Measurements from ENCODE around the gene RPS15. TPM values are rescaled to one million over a fixed set of nuclear protein-coding genes. Genes with fewer than 3 reads are reported as not detected.

Gene RPS15
- total RNA-seq, 4 donors from 2014 or later: 1,802 to 3,909 (median 2,793) TPM

DNA sequence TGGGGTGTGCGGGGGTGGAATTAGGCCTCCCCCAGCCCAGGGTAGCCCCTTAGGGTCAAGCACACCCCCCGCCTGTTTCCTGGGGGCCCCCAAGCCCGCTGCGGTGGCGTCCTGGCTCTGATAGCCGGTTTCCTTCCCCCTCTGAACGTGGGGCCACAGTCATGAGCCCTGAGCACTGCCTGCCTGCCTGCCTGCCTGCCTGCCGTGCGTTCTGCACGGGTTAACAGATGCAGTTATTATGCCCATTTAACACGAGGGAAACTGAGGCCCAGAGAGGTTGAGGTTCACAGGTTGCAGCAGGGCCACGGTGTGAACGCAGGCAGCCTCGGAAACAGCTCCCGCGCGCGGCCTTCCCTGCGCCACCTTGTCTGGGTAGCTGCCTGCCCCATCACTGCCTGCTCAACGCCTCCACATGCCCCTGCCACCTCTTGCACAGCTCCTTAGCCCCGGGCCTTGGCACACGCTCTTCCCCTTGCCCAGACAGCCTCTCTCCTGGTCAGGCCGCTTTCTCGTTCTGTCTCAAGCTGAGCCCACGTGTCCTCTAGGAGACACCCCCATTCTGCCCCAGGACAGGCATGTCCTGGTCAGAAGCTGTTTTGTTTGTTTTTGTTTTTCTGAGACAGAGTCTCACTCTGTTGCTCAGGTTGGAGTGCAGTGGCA is 35.7 kb upstream of the RPS15 start:
- H3K27ac ChIP-seq: peak overlapping the region; percentile 28
- no peaks in the 10 kb centered on the region for H3K36me3 ChIP-seq
- DNase-seq (ENCODE audit: low spot score in 2 of 2): no peak
- H3K4me3 ChIP-seq: no peak overlapping the region
- H3K4me1 ChIP-seq: peaks cover 53% of the 10 kb centered on the region
- no peaks in the 10 kb centered on the region for H3K27me3 ChIP-seq
- 40% methylated on average over 23 of the region's 25 CpGs for WGBS
- TF ChIP-seq POLR2A (IDR thresholded peaks at IDR 0.05) (no peak), POLR2AphosphoS5 (IDR thresholded peaks at IDR 0.05) (no peak), EP300 (IDR thresholded peaks at IDR 0.05) (no peak)
- TF ChIP-seq, protein P1, sequence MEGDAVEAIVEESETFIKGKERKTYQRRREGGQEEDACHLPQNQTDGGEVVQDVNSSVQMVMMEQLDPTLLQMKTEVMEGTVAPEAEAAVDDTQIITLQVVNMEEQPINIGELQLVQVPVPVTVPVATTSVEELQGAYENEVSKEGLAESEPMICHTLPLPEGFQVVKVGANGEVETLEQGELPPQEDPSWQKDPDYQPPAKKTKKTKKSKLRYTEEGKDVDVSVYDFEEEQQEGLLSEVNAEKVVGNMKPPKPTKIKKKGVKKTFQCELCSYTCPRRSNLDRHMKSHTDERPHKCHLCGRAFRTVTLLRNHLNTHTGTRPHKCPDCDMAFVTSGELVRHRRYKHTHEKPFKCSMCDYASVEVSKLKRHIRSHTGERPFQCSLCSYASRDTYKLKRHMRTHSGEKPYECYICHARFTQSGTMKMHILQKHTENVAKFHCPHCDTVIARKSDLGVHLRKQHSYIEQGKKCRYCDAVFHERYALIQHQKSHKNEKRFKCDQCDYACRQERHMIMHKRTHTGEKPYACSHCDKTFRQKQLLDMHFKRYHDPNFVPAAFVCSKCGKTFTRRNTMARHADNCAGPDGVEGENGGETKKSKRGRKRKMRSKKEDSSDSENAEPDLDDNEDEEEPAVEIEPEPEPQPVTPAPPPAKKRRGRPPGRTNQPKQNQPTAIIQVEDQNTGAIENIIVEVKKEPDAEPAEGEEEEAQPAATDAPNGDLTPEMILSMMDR (IDR thresholded peaks at IDR 0.05): no peak
- no peaks in the 10 kb centered on the region for H3K9me3 ChIP-seq

GRCh38 chr19:1406774-1407527 is 31.2 kb upstream of the RPS15 start:
- Histone ChIP-seq H3K4me1 (peaks cover 61% of the 10 kb centered on the region), H3K4me3 (peak overlapping the region; percentile 100), H3K9me3 (no peaks in the 10 kb centered on the region), H3K27me3 (no peaks in the 10 kb centered on the region), H3K27ac (peak overlapping the region; percentile 95), H3K36me3 (no peaks in the 10 kb centered on the region)
- TF ChIP-seq POLR2AphosphoS5 (IDR thresholded peaks at IDR 0.05): peak in 1 of 3 donors; percentile 60
- no peak for TF ChIP-seq POLR2A (IDR thresholded peaks at IDR 0.05)
- no peak for TF ChIP-seq EP300 (IDR thresholded peaks at IDR 0.05)
- TF ChIP-seq, protein P1 (IDR thresholded peaks at IDR 0.05): peak in 1 of 2 donors; percentile 28
- WGBS: 0% methylated on average over 24 of the region's 72 CpGs
- peak; percentile 99 for DNase-seq (ENCODE audit: low spot score in 2 of 2)

- peaks cover 5% of the 10 kb centered on the region for H3K36me3 ChIP-seq
- H3K4me3 ChIP-seq: peak within 1 kb of the TSS; percentile 100
- DNase-seq (ENCODE audit: low spot score in 2 of 2): no peak
- H3K27me3 ChIP-seq: no peaks in the 10 kb centered on the region
- H3K4me1 ChIP-seq: peaks cover 61% of the 10 kb centered on the region
- WGBS: 0% methylated on average over 11 of the region's 121 CpGs
- no peaks in the 10 kb centered on the region for H3K9me3 ChIP-seq
- peak within 1 kb of the TSS; percentile 95 for H3K27ac ChIP-seq
- TF ChIP-seq, protein P1 (IDR thresholded peaks at IDR 0.05): no peak
- peak in 1 of 2 donors; percentile 66 for TF ChIP-seq POLR2A (IDR thresholded peaks at IDR 0.05)
Measured at GRCh38 chr19:1407528-1408299, 30.5 kb upstream of the RPS15 start, which contains the start of gene DAZAP1. Gene DAZAP1 (plus strand): TSS chr19:1407586. CDS start chr19:1407774, 188 bp downstream.

DNA sequence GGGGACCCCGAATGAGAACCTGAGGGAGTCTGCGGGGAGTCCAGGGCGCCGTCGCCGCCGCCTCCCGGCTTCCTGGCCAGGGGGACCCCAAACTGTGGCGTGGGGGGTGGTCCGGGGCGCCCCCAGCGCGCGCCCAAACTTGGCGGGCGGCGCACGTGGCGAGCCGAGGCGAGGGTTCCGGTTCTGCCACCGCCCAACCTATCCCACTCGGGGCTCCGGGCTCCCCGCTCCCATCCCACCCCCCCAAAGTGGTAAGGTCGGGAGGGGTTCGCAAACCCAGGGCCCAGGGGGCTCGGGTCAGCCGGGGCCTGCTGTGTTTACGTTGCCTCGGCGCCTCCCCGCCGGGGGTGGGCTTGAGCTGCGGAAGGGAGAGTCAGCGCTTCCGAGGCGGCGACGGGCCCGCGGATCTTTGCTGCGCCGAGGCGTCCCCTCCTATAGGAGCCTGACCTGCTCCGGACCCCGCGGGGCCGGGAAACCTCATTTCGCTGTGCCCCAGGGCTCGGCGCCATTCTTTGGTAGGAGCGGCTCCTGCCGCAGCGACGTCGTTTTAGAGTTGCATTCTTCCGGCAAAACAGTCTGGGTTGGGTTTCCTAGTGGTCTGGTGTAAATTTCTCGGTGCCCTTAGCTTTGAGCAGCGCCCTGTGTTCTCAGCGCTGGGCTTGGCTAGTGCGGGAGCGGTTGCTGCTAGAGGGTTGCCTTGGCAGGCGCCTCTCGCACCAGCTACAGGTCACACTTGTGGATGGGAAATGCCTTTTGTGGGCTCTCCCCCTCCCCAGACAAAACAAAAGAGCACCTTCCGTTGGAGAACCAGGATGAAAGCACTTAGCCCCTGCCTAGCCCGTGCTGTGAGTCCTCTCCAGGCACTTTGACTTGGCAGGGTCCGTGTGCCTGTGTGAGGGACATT is 29.6 kb upstream of the RPS15 start:
- no peak for DNase-seq (ENCODE audit: low spot score in 2 of 2)
- Histone ChIP-seq H3K27me3 (no peaks in the 10 kb centered on the region), H3K9me3 (no peaks in the 10 kb centered on the region), H3K27ac (peak overlapping the region; percentile 95), H3K4me1 (peaks cover 63% of the 10 kb centered on the region), H3K4me3 (peak overlapping the region; percentile 100), H3K36me3 (peaks cover 11% of the 10 kb centered on the region)
- TF ChIP-seq EP300 (IDR thresholded peaks at IDR 0.05) (no peak), POLR2A (IDR thresholded peaks at IDR 0.05) (no peak)
- TF ChIP-seq, protein P1 (IDR thresholded peaks at IDR 0.05): no peak
- 1% methylated on average over 19 of the region's 69 CpGs for WGBS
